ENCODE results near the gene KCNQ1.

- no peak for TF ChIP-seq GATA2 (IDR thresholded peaks at IDR 0.05; ENCODE audit: low read depth, low read length)
- TF ChIP-seq GATA3 (IDR thresholded peaks at IDR 0.05; ENCODE audit: low read depth, low read length) = no peak
Observed at GRCh38 chr11:2706321-2706720, 261.5 kb downstream of the KCNQ1 start.
